ENCODE data around the gene SLC24A3.

DNA sequence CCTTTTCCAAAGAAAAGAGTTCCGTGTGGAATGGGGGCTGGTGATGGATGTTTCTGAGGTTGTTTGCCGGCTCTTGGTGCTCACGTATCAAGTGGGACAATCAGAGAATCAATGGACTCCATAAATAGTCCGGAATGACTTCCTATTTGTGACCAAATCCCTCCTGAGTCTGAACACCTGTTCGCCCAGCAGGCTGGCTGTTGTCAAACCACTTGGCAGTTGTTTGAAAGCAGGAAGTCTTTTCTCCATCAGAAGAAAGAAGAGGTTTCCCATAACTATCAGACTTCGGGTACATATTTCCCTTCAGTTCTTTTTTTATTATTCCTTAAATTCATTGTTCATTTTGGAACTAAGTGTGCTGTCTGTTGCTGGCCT lies 390.9 kb downstream of the SLC24A3 start:
- TF ChIP-seq, protein P1, sequence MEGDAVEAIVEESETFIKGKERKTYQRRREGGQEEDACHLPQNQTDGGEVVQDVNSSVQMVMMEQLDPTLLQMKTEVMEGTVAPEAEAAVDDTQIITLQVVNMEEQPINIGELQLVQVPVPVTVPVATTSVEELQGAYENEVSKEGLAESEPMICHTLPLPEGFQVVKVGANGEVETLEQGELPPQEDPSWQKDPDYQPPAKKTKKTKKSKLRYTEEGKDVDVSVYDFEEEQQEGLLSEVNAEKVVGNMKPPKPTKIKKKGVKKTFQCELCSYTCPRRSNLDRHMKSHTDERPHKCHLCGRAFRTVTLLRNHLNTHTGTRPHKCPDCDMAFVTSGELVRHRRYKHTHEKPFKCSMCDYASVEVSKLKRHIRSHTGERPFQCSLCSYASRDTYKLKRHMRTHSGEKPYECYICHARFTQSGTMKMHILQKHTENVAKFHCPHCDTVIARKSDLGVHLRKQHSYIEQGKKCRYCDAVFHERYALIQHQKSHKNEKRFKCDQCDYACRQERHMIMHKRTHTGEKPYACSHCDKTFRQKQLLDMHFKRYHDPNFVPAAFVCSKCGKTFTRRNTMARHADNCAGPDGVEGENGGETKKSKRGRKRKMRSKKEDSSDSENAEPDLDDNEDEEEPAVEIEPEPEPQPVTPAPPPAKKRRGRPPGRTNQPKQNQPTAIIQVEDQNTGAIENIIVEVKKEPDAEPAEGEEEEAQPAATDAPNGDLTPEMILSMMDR (conservative IDR thresholded peaks at IDR 0.05), result no peak
- no peak for TF ChIP-seq EZH2 (IDR thresholded peaks at IDR 0.05; ENCODE audit: low read depth)

All from PC-9 (cell line).